IPS DF 6.9 (cell line): ENCODE data around the gene SEMA4B.

Experiments used
- DNase-seq: peaks from one replicate; pipeline ENCODE4 v3.0.0-alpha.2; 2013; ENCODE audit warnings: low read depth, low spot score
- H3K27ac ChIP-seq: one replicate; pipeline ENCODE4 v1.5.1; 2013; ENCODE audit warnings: low read length, control low read depth
- H3K27me3 ChIP-seq: 2 replicates; pipeline ENCODE4 v1.6.1; 2013; ENCODE audit warnings: mild to moderate bottlenecking, low read length; ENCODE audit not compliant: control insufficient read depth, insufficient read depth
- H3K36me3 ChIP-seq: 2 replicates; pipeline ENCODE4 v1.6.1; 2013; ENCODE audit warnings: low read length; ENCODE audit not compliant: control insufficient read depth, insufficient read depth
- H3K4me1 ChIP-seq: 2 replicates; pipeline ENCODE4 v1.6.1; 2013; ENCODE audit warnings: low read length; ENCODE audit not compliant: control insufficient read depth, insufficient read depth
- H3K4me3 ChIP-seq: 2 replicates; pipeline ENCODE4 v1.5.1; 2013; ENCODE audit warnings: mild to moderate bottlenecking, low read length
- H3K9me3 ChIP-seq: 2 replicates; pipeline ENCODE4 v1.6.1; 2013; ENCODE audit warnings: low read length, inconsistent platforms; ENCODE audit not compliant: control insufficient read depth, insufficient read depth
- WGBS: extraction: QIAGEN DNeasy Blood & Tissue Kit; methylation state at CpG from one replicate; pipeline ENCODE4 v1.1.7; 2013; ENCODE audit warnings: mixed read lengths, missing lambda C conversion rate; ENCODE audit not compliant: insufficient read length, insufficient coverage; 5-methylcytosine and 5-hydroxymethylcytosine counted together

SEMA4B gene

GRCh38 chr15:90201130-90201943 lies at the start of gene SEMA4B:
TSS of gene SEMA4B (plus strand) at chr15:90201330. CDS start at chr15:90201579, 249 bp downstream.
- no CpG with 5 or more reads among the region's 88 CpGs for WGBS
- no peak for DNase-seq
- Histone ChIP-seq H3K36me3 (no peaks in the 10 kb centered on the region), H3K9me3 (no peaks in the 10 kb centered on the region), H3K4me3 (peak within 1 kb of the TSS; percentile 78), H3K4me1 (peaks cover 3% of the 10 kb centered on the region; the same call in 1 of the 2 replicates), H3K27me3 (no peaks in the 10 kb centered on the region), H3K27ac (no peak within 1 kb of the TSS)

GRCh38 chr15:90151989-90152645 lies 49.0 kb upstream of the SEMA4B start:
- DNase-seq = no peak
- no peak overlapping the region for H3K27ac ChIP-seq
- H3K9me3 ChIP-seq = no peaks in the 10 kb centered on the region
- no peaks in the 10 kb centered on the region for H3K4me1 ChIP-seq
- no peaks in the 10 kb centered on the region for H3K27me3 ChIP-seq
- WGBS = no CpG with 5 or more reads among the region's 10 CpGs
- no peak overlapping the region for H3K4me3 ChIP-seq
- no peaks in the 10 kb centered on the region for H3K36me3 ChIP-seq

GRCh38 chr15:90153658-90154057 lies 47.5 kb upstream of the SEMA4B start:
- Histone ChIP-seq H3K4me1 (peaks cover 2% of the 10 kb centered on the region; the same call in 1 of the 2 replicates), H3K9me3 (no peaks in the 10 kb centered on the region), H3K36me3 (no peaks in the 10 kb centered on the region), H3K27ac (no peak overlapping the region), H3K27me3 (no peaks in the 10 kb centered on the region), H3K4me3 (no peak overlapping the region)
- DNase-seq = no peak
- no CpG with 5 or more reads among the region's 6 CpGs for WGBS

GRCh38 chr15:90154246-90154645 lies 46.9 kb upstream of the SEMA4B start:
- no peaks in the 10 kb centered on the region for H3K9me3 ChIP-seq
- H3K4me1 ChIP-seq = peaks cover 2% of the 10 kb centered on the region; the same call in 1 of the 2 replicates
- no peak overlapping the region for H3K27ac ChIP-seq
- no peak for DNase-seq
- no CpG with 5 or more reads among the region's 5 CpGs for WGBS
- no peaks in the 10 kb centered on the region for H3K27me3 ChIP-seq
- H3K36me3 ChIP-seq = no peaks in the 10 kb centered on the region
- no peak overlapping the region for H3K4me3 ChIP-seq

- H3K36me3 ChIP-seq = no peaks in the 10 kb centered on the region
- no CpG with 5 or more reads among the region's 16 CpGs for WGBS
- no peak overlapping the region for H3K4me3 ChIP-seq
- no peaks in the 10 kb centered on the region for H3K9me3 ChIP-seq
- no peak for DNase-seq
- no peak overlapping the region for H3K27ac ChIP-seq
- H3K4me1 ChIP-seq = peaks cover 2% of the 10 kb centered on the region; the same call in 1 of the 2 replicates
- no peaks in the 10 kb centered on the region for H3K27me3 ChIP-seq
Measured at GRCh38 chr15:90154861-90155626, 46.1 kb upstream of the SEMA4B start.

GRCh38 chr15:90159213-90159612 lies 41.9 kb upstream of the SEMA4B start:
- H3K9me3 ChIP-seq = no peaks in the 10 kb centered on the region
- peaks cover 5% of the 10 kb centered on the region for H3K4me1 ChIP-seq
- no peaks in the 10 kb centered on the region for H3K36me3 ChIP-seq
- no CpG with 5 or more reads among the region's 2 CpGs for WGBS
- H3K4me3 ChIP-seq = no peak overlapping the region
- H3K27ac ChIP-seq = no peak overlapping the region
- no peak for DNase-seq
- H3K27me3 ChIP-seq = no peaks in the 10 kb centered on the region

GRCh38 chr15:90160781-90161727 lies 40.1 kb upstream of the SEMA4B start:
- no peak for DNase-seq
- Histone ChIP-seq H3K27me3 (no peaks in the 10 kb centered on the region), H3K27ac (no peak overlapping the region), H3K36me3 (no peaks in the 10 kb centered on the region), H3K4me3 (no peak overlapping the region), H3K4me1 (peaks cover 5% of the 10 kb centered on the region), H3K9me3 (no peaks in the 10 kb centered on the region)
- WGBS = no CpG with 5 or more reads among the region's 14 CpGs

- no peak for DNase-seq
- no peaks in the 10 kb centered on the region for H3K36me3 ChIP-seq
- H3K4me1 ChIP-seq = peaks cover 5% of the 10 kb centered on the region
- H3K27me3 ChIP-seq = no peaks in the 10 kb centered on the region
- WGBS = no CpG with 5 or more reads among the region's 4 CpGs
- no peak overlapping the region for H3K27ac ChIP-seq
- H3K9me3 ChIP-seq = no peaks in the 10 kb centered on the region
- H3K4me3 ChIP-seq = no peak overlapping the region
Measured at GRCh38 chr15:90161950-90162361, 39.2 kb upstream of the SEMA4B start.

GRCh38 chr15:90162956-90163355 lies 38.2 kb upstream of the SEMA4B start:
- no peak overlapping the region for H3K4me3 ChIP-seq
- no peaks in the 10 kb centered on the region for H3K27me3 ChIP-seq
- peaks cover 5% of the 10 kb centered on the region for H3K4me1 ChIP-seq
- no peaks in the 10 kb centered on the region for H3K9me3 ChIP-seq
- no peak overlapping the region for H3K27ac ChIP-seq
- DNase-seq = no peak
- H3K36me3 ChIP-seq = no peaks in the 10 kb centered on the region
- no CpG with 5 or more reads among the region's 9 CpGs for WGBS
